HFF-Myc (cell line): ENCODE measurements around the gene ABCA13.

Experiments
- DNase-seq: peaks from one replicate; pipeline ENCODE4 v3.0.0-alpha.2; 2011; ENCODE audit warnings: low read depth; ENCODE audit errors: extremely low read depth
- H3K4me3 ChIP-seq: replicated peaks from 2 replicates; pipeline ENCODE4 v1.5.1; 2011; ENCODE audit warnings: low read depth, mild to moderate bottlenecking, control low read depth, low read length
- TF ChIP-seq, protein P1 (sequence below): IDR thresholded peaks from 2 replicates; pipeline ENCODE4 v1.5.1; 2012; ENCODE audit warnings: mild to moderate bottlenecking, low read depth, low read length, control low read depth; ENCODE audit errors: missing control alignments

ABCA13 gene

GRCh38 chr7:48304641-48305040, 133.4 kb downstream of the ABCA13 start:
- H3K4me3 ChIP-seq, result no peak overlapping the region
- TF ChIP-seq, protein P1, sequence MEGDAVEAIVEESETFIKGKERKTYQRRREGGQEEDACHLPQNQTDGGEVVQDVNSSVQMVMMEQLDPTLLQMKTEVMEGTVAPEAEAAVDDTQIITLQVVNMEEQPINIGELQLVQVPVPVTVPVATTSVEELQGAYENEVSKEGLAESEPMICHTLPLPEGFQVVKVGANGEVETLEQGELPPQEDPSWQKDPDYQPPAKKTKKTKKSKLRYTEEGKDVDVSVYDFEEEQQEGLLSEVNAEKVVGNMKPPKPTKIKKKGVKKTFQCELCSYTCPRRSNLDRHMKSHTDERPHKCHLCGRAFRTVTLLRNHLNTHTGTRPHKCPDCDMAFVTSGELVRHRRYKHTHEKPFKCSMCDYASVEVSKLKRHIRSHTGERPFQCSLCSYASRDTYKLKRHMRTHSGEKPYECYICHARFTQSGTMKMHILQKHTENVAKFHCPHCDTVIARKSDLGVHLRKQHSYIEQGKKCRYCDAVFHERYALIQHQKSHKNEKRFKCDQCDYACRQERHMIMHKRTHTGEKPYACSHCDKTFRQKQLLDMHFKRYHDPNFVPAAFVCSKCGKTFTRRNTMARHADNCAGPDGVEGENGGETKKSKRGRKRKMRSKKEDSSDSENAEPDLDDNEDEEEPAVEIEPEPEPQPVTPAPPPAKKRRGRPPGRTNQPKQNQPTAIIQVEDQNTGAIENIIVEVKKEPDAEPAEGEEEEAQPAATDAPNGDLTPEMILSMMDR, result no peak

GRCh38 chr7:48305661-48306060, 134.4 kb downstream of the ABCA13 start:
- TF ChIP-seq, protein P1, result no peak
- H3K4me3 ChIP-seq, result no peak overlapping the region
- no peak for DNase-seq

More at GRCh38 chr7:48304641-48305040, 133.4 kb downstream of the ABCA13 start:
- DNase-seq, result no peak

GRCh38 chr7:48307041-48307714, 135.9 kb downstream of the ABCA13 start:
- TF ChIP-seq, protein P1, result no peak
- no peak overlapping the region for H3K4me3 ChIP-seq
- DNase-seq, result no peak

- TF ChIP-seq, protein P1, result no peak
- no peak for DNase-seq
- no peak overlapping the region for H3K4me3 ChIP-seq
These were observed 138.5 kb downstream of the ABCA13 start for GRCh38 chr7:48309720-48310119.

GRCh38 chr7:48311464-48312100, 140.3 kb downstream of the ABCA13 start:
- no peak overlapping the region for H3K4me3 ChIP-seq
- no peak for DNase-seq
- TF ChIP-seq, protein P1, result no peak

DNA sequence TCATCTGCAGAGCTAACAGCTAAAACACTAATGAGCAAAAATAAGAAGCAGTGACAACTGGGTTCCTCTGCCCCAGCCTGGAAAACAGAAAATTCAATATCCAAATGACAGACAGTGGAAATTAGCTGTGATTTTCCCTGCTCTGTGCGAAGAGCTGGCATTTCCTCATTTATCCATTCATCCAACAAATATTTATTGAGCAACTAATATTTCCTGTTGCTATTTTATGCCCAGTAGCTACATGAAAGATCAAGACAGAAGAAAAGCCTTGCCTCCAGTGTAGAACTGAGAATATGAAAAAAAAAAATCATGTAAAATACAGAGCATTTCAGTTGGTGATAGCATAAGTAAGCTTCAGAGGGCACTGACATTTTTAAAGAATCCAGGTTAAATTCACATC, 140.9 kb downstream of the ABCA13 start:
- TF ChIP-seq, protein P1, result no peak
- no peak overlapping the region for H3K4me3 ChIP-seq
- DNase-seq, result no peak
